ENCODE measurements around the gene BABAM2.

BABAM2 gene

DNA sequence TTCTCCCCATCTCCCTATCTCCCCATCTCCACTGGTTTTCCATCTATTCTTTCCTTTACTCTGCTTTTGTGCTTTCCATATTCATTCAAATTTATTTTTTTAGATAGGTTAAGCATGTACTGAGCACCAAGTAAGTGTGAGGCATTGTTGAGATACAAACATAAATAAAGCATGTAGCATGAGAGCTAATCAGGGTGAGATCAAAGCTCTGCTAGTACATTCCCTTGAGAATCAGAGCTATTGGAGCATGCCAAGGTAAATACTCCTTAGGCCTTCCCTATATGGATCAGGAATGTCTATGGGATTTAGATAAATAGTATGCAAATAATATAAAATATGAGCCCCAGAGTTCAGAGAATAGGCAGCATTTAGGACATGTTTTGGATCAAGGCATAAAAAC is 25.3 kb downstream of the BABAM2 start:
- TF ChIP-seq, protein P1, sequence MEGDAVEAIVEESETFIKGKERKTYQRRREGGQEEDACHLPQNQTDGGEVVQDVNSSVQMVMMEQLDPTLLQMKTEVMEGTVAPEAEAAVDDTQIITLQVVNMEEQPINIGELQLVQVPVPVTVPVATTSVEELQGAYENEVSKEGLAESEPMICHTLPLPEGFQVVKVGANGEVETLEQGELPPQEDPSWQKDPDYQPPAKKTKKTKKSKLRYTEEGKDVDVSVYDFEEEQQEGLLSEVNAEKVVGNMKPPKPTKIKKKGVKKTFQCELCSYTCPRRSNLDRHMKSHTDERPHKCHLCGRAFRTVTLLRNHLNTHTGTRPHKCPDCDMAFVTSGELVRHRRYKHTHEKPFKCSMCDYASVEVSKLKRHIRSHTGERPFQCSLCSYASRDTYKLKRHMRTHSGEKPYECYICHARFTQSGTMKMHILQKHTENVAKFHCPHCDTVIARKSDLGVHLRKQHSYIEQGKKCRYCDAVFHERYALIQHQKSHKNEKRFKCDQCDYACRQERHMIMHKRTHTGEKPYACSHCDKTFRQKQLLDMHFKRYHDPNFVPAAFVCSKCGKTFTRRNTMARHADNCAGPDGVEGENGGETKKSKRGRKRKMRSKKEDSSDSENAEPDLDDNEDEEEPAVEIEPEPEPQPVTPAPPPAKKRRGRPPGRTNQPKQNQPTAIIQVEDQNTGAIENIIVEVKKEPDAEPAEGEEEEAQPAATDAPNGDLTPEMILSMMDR (conservative IDR thresholded peaks at IDR 0.05; ENCODE audit: low read depth, low read length): no peak
- no peak overlapping the region for H3K4me3 ChIP-seq (ENCODE audit: low read length)
- DNase-seq (ENCODE audit: low read depth): peak; percentile 43

DNA sequence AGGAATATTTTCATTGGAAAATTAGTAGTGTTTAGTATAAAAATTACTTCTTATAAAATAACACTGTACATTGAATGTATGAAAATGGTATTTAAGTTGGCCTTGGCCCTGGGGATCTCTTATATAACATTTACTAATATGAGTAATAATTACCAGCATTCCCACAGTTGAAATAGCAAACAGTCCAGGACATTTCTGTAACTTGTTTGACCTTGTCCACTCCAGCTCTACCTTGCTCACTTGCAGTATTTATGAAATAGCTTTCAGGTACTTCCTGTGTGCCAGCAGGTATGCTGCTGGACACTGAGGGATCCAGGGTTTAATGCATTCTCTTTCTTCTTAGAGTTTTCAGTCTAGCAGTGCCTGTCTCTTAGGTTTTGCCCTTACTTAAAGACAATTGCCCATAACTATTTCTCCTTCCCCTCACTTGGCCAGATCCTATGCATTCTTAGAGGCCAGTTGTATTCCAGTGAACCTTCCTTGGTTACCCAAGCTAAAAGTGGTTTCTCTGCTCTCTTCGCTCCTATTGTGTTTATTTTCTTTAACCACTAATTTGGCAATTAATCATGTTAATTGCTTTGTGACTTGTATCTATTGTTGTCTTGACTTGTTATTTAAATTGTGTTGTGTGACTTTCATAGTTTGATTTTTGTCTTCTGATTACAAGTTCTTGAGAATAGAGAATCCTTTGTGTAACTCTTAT is 25.9 kb downstream of the BABAM2 start:
- TF ChIP-seq, protein P1 (conservative IDR thresholded peaks at IDR 0.05; ENCODE audit: low read depth, low read length): no peak
- H3K4me3 ChIP-seq (ENCODE audit: low read length): no peak overlapping the region
- no peak for DNase-seq (ENCODE audit: low read depth)

DNA sequence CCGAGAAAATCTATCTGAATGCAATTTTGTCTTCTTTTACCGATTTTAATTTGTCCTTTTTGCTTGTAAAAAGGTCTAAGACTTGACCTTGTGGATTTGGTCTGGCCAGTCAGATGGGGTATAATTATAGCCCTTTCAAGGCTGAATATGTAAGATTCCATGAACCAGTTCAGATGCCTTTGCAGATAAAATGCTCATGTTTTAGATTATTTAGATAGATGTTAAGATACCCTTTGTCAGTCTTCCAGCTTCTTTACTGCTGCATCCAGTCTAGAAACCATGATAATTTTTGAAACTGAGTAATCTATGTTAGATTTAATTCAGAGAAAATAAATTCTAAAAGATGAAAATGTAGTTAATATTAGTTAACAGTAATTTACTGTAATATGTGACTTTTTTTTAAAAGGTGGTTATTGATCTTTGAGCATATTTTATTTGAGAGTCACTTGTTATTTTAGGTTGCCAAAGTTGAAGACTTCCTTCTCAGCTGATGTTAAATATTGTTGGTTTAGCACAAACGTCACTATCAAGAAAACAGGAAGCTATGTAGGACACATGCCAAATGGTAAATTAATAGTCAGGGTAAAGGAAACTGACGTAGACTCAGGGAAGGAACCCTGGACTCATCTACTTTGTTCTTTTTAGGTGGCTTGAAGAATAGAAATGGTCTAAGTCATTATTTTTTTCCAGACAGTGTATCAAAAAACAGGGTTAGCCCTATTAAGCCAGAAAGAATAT is 29.8 kb downstream of the BABAM2 start:
- DNase-seq (ENCODE audit: low read depth): no peak
- no peak overlapping the region for H3K4me3 ChIP-seq (ENCODE audit: low read length)
- TF ChIP-seq, protein P1 (conservative IDR thresholded peaks at IDR 0.05; ENCODE audit: low read depth, low read length): no peak

DNA sequence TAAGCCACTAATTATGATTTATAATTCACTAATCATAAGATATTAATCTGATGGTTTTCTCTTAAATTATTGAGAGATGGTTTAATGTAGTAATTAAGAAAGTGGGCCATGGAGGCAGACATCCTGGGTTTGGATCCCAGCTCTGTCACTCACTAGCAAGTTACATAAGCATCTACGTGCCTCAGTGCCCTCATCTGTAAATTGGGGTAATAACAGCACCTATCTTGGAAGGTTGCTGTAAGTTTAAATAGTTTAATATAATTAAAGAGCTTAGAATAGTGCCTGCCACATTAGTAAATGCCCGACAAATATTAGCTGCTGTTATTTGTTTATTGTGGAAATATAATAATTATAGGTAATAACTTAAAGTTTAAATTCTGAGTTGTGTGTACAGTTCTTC is 30.9 kb downstream of the BABAM2 start:
- TF ChIP-seq, protein P1 (conservative IDR thresholded peaks at IDR 0.05; ENCODE audit: low read depth, low read length): no peak
- no peak for DNase-seq (ENCODE audit: low read depth)
- H3K4me3 ChIP-seq (ENCODE audit: low read length): no peak overlapping the region

DNA sequence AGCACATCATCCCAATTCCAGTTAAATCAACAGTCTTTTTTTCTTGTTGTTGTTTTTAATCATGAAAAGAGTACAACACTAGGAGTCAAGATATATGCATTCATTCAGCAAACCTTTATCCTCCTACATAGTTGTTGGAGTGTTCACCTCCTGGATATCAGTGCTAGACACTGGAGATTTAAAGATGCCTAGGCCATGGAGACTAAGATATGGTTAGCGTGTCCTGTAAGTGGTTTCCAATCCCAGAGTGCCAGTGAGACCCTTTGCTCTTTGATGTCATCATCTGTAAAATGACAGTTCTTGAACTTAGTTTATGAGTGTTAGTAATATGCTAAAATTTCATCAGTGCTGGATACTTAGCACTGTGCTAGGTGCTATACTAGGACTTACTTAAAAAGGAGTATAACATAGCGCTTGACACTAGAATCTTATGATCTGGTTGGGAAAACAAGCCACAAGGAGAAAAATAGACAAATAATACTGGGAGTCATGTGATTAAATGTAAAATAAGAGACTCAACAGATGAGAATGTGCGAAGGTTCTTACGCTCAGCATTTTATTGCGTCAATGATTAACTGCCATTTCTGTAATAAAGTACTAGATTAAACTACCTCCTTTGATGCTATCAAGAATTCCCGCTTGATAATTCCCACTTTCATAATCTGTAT is 31.5 kb downstream of the BABAM2 start:
- no peak for DNase-seq (ENCODE audit: low read depth)
- TF ChIP-seq, protein P1 (conservative IDR thresholded peaks at IDR 0.05; ENCODE audit: low read depth, low read length): no peak
- no peak overlapping the region for H3K4me3 ChIP-seq (ENCODE audit: low read length)

DNA sequence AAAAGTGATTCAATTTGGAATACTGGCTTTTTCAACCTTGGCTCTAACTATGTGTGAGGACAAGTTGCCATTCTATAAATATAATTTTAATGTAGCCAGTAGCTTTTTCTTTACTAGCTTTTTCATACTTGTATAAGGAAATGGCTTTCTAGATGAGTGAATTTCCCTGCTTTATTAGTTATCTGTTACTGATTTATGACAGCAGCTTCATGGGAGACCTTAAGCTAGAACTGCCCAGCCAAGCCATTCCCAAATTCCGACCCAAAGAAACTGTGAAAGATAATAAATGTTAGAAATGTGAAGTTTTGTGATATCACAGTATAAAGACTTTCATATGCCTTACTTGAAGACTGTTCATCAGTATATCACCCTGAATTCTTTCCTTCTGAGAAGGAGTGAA is 32.3 kb downstream of the BABAM2 start:
- TF ChIP-seq, protein P1 (conservative IDR thresholded peaks at IDR 0.05; ENCODE audit: low read depth, low read length): no peak
- DNase-seq (ENCODE audit: low read depth): no peak
- H3K4me3 ChIP-seq (ENCODE audit: low read length): no peak overlapping the region
